Measurements from ENCODE around the gene GSPT1.

The GSPT1 gene

GRCh38 chr16:11913425-11914079, 2.2 kb downstream of the GSPT1 start:
- DNase-seq = peak; percentile 50 to 80 (median 62)

- DNase-seq = no peak
These were observed 5.9 kb downstream of the GSPT1 start for GRCh38 chr16:11909653-11910545.

GRCh38 chr16:11907160-11907970, 8.4 kb downstream of the GSPT1 start:
- no peak for DNase-seq

- no peak for DNase-seq
These were observed 11.8 kb downstream of the GSPT1 start for GRCh38 chr16:11903906-11904305.

GRCh38 chr16:11901091-11901490, 14.7 kb downstream of the GSPT1 start:
- DNase-seq = no peak

GRCh38 chr16:11896486-11897176, 19.1 kb downstream of the GSPT1 start:
- peak; percentile 45 to 67 (median 53) for DNase-seq

- DNase-seq = no peak
These were observed 22.2 kb downstream of the GSPT1 start for GRCh38 chr16:11893571-11893970.

GRCh38 chr16:11892761-11893160, 23.0 kb downstream of the GSPT1 start:
- DNase-seq = peak in 3 of 4 experiments; percentile 14 to 59 (median 47)

GRCh38 chr16:11890231-11890965, 25.4 kb downstream of the GSPT1 start:
- no peak for DNase-seq

GRCh38 chr16:11886881-11887280, 28.9 kb downstream of the GSPT1 start:
- DNase-seq = no peak

- DNase-seq = no peak
These were observed 31.7 kb downstream of the GSPT1 start for GRCh38 chr16:11884035-11884434.

- DNase-seq = peak in 3 of 4 experiments; percentile 6 to 33 (median 30)
These were observed 35.7 kb downstream of the GSPT1 start for GRCh38 chr16:11880007-11880406.

GRCh38 chr16:11877374-11877773, 38.4 kb downstream of the GSPT1 start:
- no peak for DNase-seq

GRCh38 chr16:11876306-11876705, 39.5 kb downstream of the GSPT1 start:
- no peak for DNase-seq

- DNase-seq = no peak
These were observed 40.0 kb downstream of the GSPT1 start for GRCh38 chr16:11875721-11876120.

- DNase-seq = peak in 2 of 4 experiments; percentile 4 to 12
These were observed 44.6 kb downstream of the GSPT1 start for GRCh38 chr16:11871193-11871592.

- DNase-seq = no peak
These were observed 45.4 kb downstream of the GSPT1 start for GRCh38 chr16:11870399-11870798.

GRCh38 chr16:11869353-11870228, 46.2 kb downstream of the GSPT1 start:
- no peak for DNase-seq

- DNase-seq = no peak
These were observed 47.3 kb downstream of the GSPT1 start for GRCh38 chr16:11868412-11868980.

GRCh38 chr16:11862489-11862888, 53.3 kb downstream of the GSPT1 start:
- no peak for DNase-seq
